ENCODE results near the gene PLCE1. TPM values are rescaled to one million over a fixed set of nuclear protein-coding genes. Genes with fewer than 3 reads are reported as not detected.

Gene PLCE1
- 3.9 and 4.5 TPM in 2 replicates for total RNA-seq (2012; rRNA removed)
- polyA plus RNA-seq (2012; rRNA removed): 2.2 TPM in 2 replicates
- 0.76 and 0.87 TPM in 2 replicates for polyA plus RNA-seq (2012; cell fraction: cytosol; rRNA removed)
- polyA plus RNA-seq (2012; cell fraction: nucleus; rRNA removed; ENCODE audit: low replicate concordance): 0.97 and 3.2 TPM in 2 replicates
- Bru-seq, nascent RNA: percentile 44 among the genes with signal in this experiment
- percentile 35 among the genes with signal in this experiment for BruChase-seq, experiment 1, labeled RNA remaining after a 6-hour chase
- percentile 34 among the genes with signal in this experiment for BruChase-seq, experiment 2, labeled RNA remaining after a 2-hour chase
- long read RNA-seq, partial matches to known transcripts: 2 of 5 reads
- long read RNA-seq, other reads (novel, unspliced or antisense): 3 of 5 reads

GRCh38 chr10:93993782-93994437, at the start of gene PLCE1:
Gene PLCE1, plus strand, starts transcription at chr10:93993931. Its CDS starts 37,116 bp downstream, at chr10:94031047.
- POLR2A ChIA-PET (ENCODE audit: unreplicated experiment): no interaction called here

More at GRCh38 chr10:93993782-93994437, at the start of gene PLCE1:
- no peaks in the 10 kb centered on the region for H3K36me3 ChIP-seq (ENCODE audit: control insufficient read depth, insufficient read depth, low read length)
- H3K9me3 ChIP-seq (ENCODE audit: control insufficient read depth, insufficient read depth, low read length): no peaks in the 10 kb centered on the region
- H2AFZ ChIP-seq (replicated peaks; ENCODE audit: low read length, poor library complexity): peak within 1 kb of the TSS; percentile 93
- H2BK20ac ChIP-seq (ENCODE audit: low read depth, low read length): peak within 1 kb of the TSS; percentile 28; the same call in 1 of the 2 replicates
- peaks cover 6% of the 10 kb centered on the region; the same call in 1 of the 2 replicates for H3K27me3 ChIP-seq (ENCODE audit: control insufficient read depth, insufficient read depth, low read length)
- peak within 1 kb of the TSS; percentile 56 for H3K4me3 ChIP-seq (ENCODE audit: insufficient read depth, low read depth, low read length)
- peaks cover 14% of the 10 kb centered on the region for H3K9me1 ChIP-seq (ENCODE audit: insufficient read depth, low read length)
- 0 out of 2 replicates have a peak within 1 kb of the TSS, but pooled peaks have one; percentile 10 for H4K91ac ChIP-seq (ENCODE audit: insufficient read depth, low read depth, low read length)
- H2BK5ac ChIP-seq (ENCODE audit: low read depth, low read length, poor library complexity, severe bottlenecking): no peak within 1 kb of the TSS
- intact Hi-C loops (cut with micrococcal nuclease): loop anchor here (10.0 kb wide), 2 partner anchors 211 to 321 kb away; no protein-coding TSS in a partner anchor
- no peak within 1 kb of the TSS for H2AK9ac ChIP-seq (replicated peaks; ENCODE audit: low read depth, low read length, poor library complexity)
- no peak within 1 kb of the TSS for H3K56ac ChIP-seq (ENCODE audit: extremely low read depth, insufficient read depth, low read length)
- H3K4ac ChIP-seq (ENCODE audit: low read depth, low read length): peak within 1 kb of the TSS; percentile 28
- in situ Hi-C loops (cut with MboI; ENCODE audit: low sequenced_read_pairs): no loop called here
- peak within 1 kb of the TSS; percentile 62; the same call in 1 of the 2 replicates for H2AK5ac ChIP-seq (ENCODE audit: low read depth, low read length)
- TF ChIP-seq RFX5 (IDR thresholded peaks at IDR 0.05; ENCODE audit: low read depth, low read length) (no peak), SMC3 (IDR thresholded peaks at IDR 0.05; ENCODE audit: low read depth, low read length) (no peak), MAZ (IDR thresholded peaks at IDR 0.05; ENCODE audit: borderline replicate concordance, low read depth, low read length) (peak; percentile 50; the same call in 1 of the 2 replicates), CTCF (conservative IDR thresholded peaks at IDR 0.05; ENCODE audit: low read depth, low read length) (0 out of 2 replicates have a peak, but pooled peaks have one; percentile 14)
- no peak within 1 kb of the TSS for H2BK15ac ChIP-seq (ENCODE audit: low read depth, low read length)
- H3K4me1 ChIP-seq (ENCODE audit: control insufficient read depth, insufficient read depth, low read length): peaks cover 7% of the 10 kb centered on the region
- WGBS, 2 experiments (ENCODE audit: extremely low coverage in 2 of 2, insufficient read length in 1 of 2): 2% methylated on average over 28 of the region's 83 CpGs; no CpG with 5 or more reads in 1 of the 2 experiments
- H2BK120ac ChIP-seq (ENCODE audit: low read depth, low read length): peak within 1 kb of the TSS; percentile 50; the same call in 1 of the 2 replicates
- DNase-seq (peak; percentile 19), ATAC-seq (ENCODE audit: low read depth) (peak; percentile 88)
- CTCF ChIA-PET: no interaction called here
- dilution Hi-C loops (cut with HindIII; ENCODE audit: low sequenced_read_pairs, unreplicated experiment): no loop called here
- peak within 1 kb of the TSS; percentile 24; the same call in 1 of the 2 replicates for H3K14ac ChIP-seq (replicated peaks; ENCODE audit: low read depth, low read length)
- no TSS peak for BruUV-seq (replicated peaks)
- no peaks in the 10 kb centered on the region for H4K20me1 ChIP-seq (ENCODE audit: insufficient read depth, low read length)
- H4K5ac ChIP-seq (ENCODE audit: low read depth, low read length): no peak within 1 kb of the TSS
- peak within 1 kb of the TSS; percentile 41; the same call in 1 of the 2 replicates for H3K9ac ChIP-seq (ENCODE audit: low read depth, low read length)
- H4K8ac ChIP-seq (ENCODE audit: low read depth in 2 of 2, low read length in 2 of 2): no peak within 1 kb of the TSS
- no peak within 1 kb of the TSS for H3K18ac ChIP-seq (ENCODE audit: low read depth, low read length)
- H3K4me2 ChIP-seq (ENCODE audit: low read depth, low read length): peak within 1 kb of the TSS; percentile 83
- no peaks in the 10 kb centered on the region for H3K79me1 ChIP-seq (ENCODE audit: low read depth in 1 of 2, low read length in 2 of 2)
- peak within 1 kb of the TSS; percentile 55; the same call in 1 of the 2 replicates for H3K23ac ChIP-seq (ENCODE audit: low read depth, low read length)
- H3K27ac ChIP-seq (ENCODE audit: insufficient read depth, low read length): no peak within 1 kb of the TSS; the same call in 1 of the 2 replicates
